ENCODE data around the gene PHEX. TPM values are rescaled to one million over a fixed set of nuclear protein-coding genes. Genes with fewer than 3 reads are reported as not detected.

The PHEX gene
- total RNA-seq, 2 donors from 2014 or later, result 0.56 TPM; not detected in 1

DNA sequence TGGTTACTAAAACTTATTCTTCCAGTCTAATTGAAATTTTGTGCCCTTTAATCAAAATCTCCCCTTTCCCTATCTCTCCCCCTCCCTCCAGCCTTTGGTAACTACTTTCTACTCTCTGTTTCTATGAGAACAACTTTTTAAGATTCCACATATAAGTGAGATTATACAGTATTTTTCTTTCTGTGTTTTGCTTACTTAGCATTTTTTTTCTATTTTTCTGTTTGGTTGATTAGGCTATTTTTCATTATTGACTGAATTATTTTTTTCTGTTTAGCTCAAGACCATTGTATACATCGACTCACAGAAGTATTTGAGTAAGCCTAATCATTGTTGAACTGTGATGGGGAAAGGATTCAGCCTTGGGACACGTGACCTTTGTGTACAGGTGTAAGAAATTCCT is 116.4 kb downstream of the PHEX start:
- DNase-seq, result no peak
- H3K9me3 ChIP-seq, result no peaks in the 10 kb centered on the region
- H3K9ac ChIP-seq (ENCODE audit: low read depth in 2 of 2, low read length in 2 of 2), result no peak overlapping the region
- no peak overlapping the region for H3K27ac ChIP-seq
- H3K4me3 ChIP-seq, result no peak overlapping the region
- intact Hi-C loops (cut with DNase I), result no loop called here
- TF ChIP-seq, protein P1, sequence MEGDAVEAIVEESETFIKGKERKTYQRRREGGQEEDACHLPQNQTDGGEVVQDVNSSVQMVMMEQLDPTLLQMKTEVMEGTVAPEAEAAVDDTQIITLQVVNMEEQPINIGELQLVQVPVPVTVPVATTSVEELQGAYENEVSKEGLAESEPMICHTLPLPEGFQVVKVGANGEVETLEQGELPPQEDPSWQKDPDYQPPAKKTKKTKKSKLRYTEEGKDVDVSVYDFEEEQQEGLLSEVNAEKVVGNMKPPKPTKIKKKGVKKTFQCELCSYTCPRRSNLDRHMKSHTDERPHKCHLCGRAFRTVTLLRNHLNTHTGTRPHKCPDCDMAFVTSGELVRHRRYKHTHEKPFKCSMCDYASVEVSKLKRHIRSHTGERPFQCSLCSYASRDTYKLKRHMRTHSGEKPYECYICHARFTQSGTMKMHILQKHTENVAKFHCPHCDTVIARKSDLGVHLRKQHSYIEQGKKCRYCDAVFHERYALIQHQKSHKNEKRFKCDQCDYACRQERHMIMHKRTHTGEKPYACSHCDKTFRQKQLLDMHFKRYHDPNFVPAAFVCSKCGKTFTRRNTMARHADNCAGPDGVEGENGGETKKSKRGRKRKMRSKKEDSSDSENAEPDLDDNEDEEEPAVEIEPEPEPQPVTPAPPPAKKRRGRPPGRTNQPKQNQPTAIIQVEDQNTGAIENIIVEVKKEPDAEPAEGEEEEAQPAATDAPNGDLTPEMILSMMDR (IDR thresholded peaks at IDR 0.05), result no peak
- no peaks in the 10 kb centered on the region for H3K4me1 ChIP-seq
- H3K27me3 ChIP-seq, result no peaks in the 10 kb centered on the region
- H3K36me3 ChIP-seq, result no peaks in the 10 kb centered on the region

DNA sequence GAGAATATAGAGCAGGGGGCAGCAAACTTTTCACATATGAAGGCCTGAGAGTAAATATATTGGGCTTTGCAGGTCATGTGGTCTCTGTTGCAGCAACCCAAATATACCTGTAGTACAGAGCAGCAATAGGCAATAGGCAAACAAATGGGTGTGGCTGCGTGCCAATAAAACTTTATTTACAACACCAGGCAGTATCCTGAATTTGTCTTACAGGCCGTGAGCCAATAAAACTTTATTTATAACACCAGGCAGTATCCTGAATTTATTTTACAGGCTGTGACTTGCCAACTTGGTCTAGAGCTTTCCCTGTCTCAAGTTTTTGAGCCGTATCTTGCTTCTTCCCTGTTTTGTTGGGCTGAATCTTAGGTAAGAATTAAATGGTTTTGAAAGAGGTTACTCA is 118.2 kb downstream of the PHEX start:
- Histone ChIP-seq H3K27me3 (no peaks in the 10 kb centered on the region), H3K4me1 (no peaks in the 10 kb centered on the region), H3K9ac (ENCODE audit: low read depth in 2 of 2, low read length in 2 of 2) (no peak overlapping the region), H3K36me3 (no peaks in the 10 kb centered on the region), H3K27ac (no peak overlapping the region), H3K9me3 (no peaks in the 10 kb centered on the region), H3K4me3 (no peak overlapping the region)
- TF ChIP-seq, protein P1 (IDR thresholded peaks at IDR 0.05), result no peak
- DNase-seq, result no peak
- intact Hi-C loops (cut with DNase I), result no loop called here

GRCh38 chrX:22155126-22155525 is 123.0 kb downstream of the PHEX start:
- H3K27me3 ChIP-seq, result no peaks in the 10 kb centered on the region
- intact Hi-C loops (cut with DNase I), result no loop called here
- H3K36me3 ChIP-seq, result no peaks in the 10 kb centered on the region
- no peak overlapping the region for H3K9ac ChIP-seq (ENCODE audit: low read depth in 2 of 2, low read length in 2 of 2)
- H3K4me3 ChIP-seq, result no peak overlapping the region
- TF ChIP-seq, protein P1 (IDR thresholded peaks at IDR 0.05), result no peak
- DNase-seq, result no peak
- H3K27ac ChIP-seq, result no peak overlapping the region
- no peaks in the 10 kb centered on the region for H3K9me3 ChIP-seq
- no peaks in the 10 kb centered on the region for H3K4me1 ChIP-seq

- Histone ChIP-seq H3K36me3 (no peaks in the 10 kb centered on the region), H3K9me3 (no peaks in the 10 kb centered on the region), H3K4me3 (no peak overlapping the region), H3K9ac (ENCODE audit: low read depth in 2 of 2, low read length in 2 of 2) (no peak overlapping the region), H3K4me1 (no peaks in the 10 kb centered on the region), H3K27me3 (no peaks in the 10 kb centered on the region), H3K27ac (no peak overlapping the region)
- intact Hi-C loops (cut with DNase I), result no loop called here
- DNase-seq, result no peak
- TF ChIP-seq, protein P1 (IDR thresholded peaks at IDR 0.05), result no peak
Observed at GRCh38 chrX:22159071-22159470, 126.9 kb downstream of the PHEX start.

GRCh38 chrX:22163326-22163725 is 131.2 kb downstream of the PHEX start:
- DNase-seq, result no peak
- no peaks in the 10 kb centered on the region for H3K4me1 ChIP-seq
- H3K27me3 ChIP-seq, result no peaks in the 10 kb centered on the region
- no peak overlapping the region for H3K9ac ChIP-seq (ENCODE audit: low read depth in 2 of 2, low read length in 2 of 2)
- no peak overlapping the region for H3K27ac ChIP-seq
- TF ChIP-seq, protein P1 (IDR thresholded peaks at IDR 0.05), result no peak
- intact Hi-C loops (cut with DNase I), result no loop called here
- H3K9me3 ChIP-seq, result no peaks in the 10 kb centered on the region
- no peak overlapping the region for H3K4me3 ChIP-seq
- no peaks in the 10 kb centered on the region for H3K36me3 ChIP-seq
